RWPE1 (cell line): Measurements from ENCODE around the gene NKX1-1.
"Not testable (repeated sequence)": the region's sequence is repeated elsewhere in the genome, so short reads cannot be mapped to it uniquely, and the experiment has no call there.

ENCODE experiments used
- CTCF ChIA-PET: fragments of 350-600 bp; sonication (Branson Sonifier 250); formaldehyde crosslinking; extraction: SDS; loops from one replicate; lab custom pipeline; 2021; lab: Yijun Ruan, JAX
- POLR2A ChIA-PET: fragments of 400-600 bp; formaldehyde crosslinking; extraction: SDS; loops from one replicate; lab custom pipeline; 2020; ENCODE audit warnings: antibody characterized with exemption; ENCODE audit not compliant: low non-redundant PET; lab: Yijun Ruan, JAX
- DNase-seq: peaks from one replicate; pipeline ENCODE4 v3.0.0; 2012; ENCODE audit warnings: low spot score
- H3K27ac ChIP-seq: fragments of 450-650 bp; 2 replicates; pipeline ENCODE4 v1.5.1; 2017
- CTCF ChIP-seq: fragments of 450-650 bp; conservative IDR thresholded peaks from 2 replicates; pipeline ENCODE4 v1.5.1; 2017; ENCODE audit warnings: low read depth, mild to moderate bottlenecking

NKX1-1 gene

GRCh38 chr4:1449475-1449832, 43.2 kb upstream of the NKX1-1 start:
- TF ChIP-seq CTCF, result no peak
- ChIA-PET POLR2A (no interaction called here), CTCF (no interaction called here)
- no peak overlapping the region for H3K27ac ChIP-seq
- DNase-seq, result no peak

GRCh38 chr4:1448589-1449420, 42.6 kb upstream of the NKX1-1 start:
- ChIA-PET POLR2A (no interaction called here), CTCF (no interaction called here)
- H3K27ac ChIP-seq, result no peak overlapping the region
- no peak for DNase-seq
- no peak for TF ChIP-seq CTCF

GRCh38 chr4:1447676-1448588, 41.7 kb upstream of the NKX1-1 start:
- ChIA-PET POLR2A (no interaction called here), CTCF (no interaction called here)
- DNase-seq, result no peak
- TF ChIP-seq CTCF, result no peak
- H3K27ac ChIP-seq, result no peak overlapping the region

- DNase-seq, result no peak
- no peak overlapping the region for H3K27ac ChIP-seq
- no peak for TF ChIP-seq CTCF
- POLR2A ChIA-PET, result no interaction called here
- CTCF ChIA-PET, result no interaction called here
Observed at GRCh38 chr4:1446502-1447386, 40.5 kb upstream of the NKX1-1 start.

GRCh38 chr4:1445716-1446445, 39.6 kb upstream of the NKX1-1 start:
- no peak overlapping the region for H3K27ac ChIP-seq
- DNase-seq, result no peak
- ChIA-PET POLR2A (no interaction called here), CTCF (no interaction called here)
- no peak for TF ChIP-seq CTCF

GRCh38 chr4:1443688-1444172, 37.5 kb upstream of the NKX1-1 start:
- POLR2A ChIA-PET, DNase-seq, H3K27ac ChIP-seq: not testable (repeated sequence)
- CTCF ChIA-PET, result interaction anchor here (0.6 kb wide), 1 partner anchor 20 kb away, joined by 3 read pairs; no protein-coding TSS in a partner anchor
